NB4 (cell line): ENCODE data around the gene PIP5K1C.

Experiments used
- CTCF ChIP-seq: IDR thresholded peaks from one replicate; pipeline ENCODE4 v1.5.1; 2012; ENCODE audit warnings: low read depth, low read length
- MYC ChIP-seq: IDR thresholded peaks from 2 replicates; pipeline ENCODE4 v1.6.1; 2011; ENCODE audit warnings: low read depth, low read length
- POLR2A ChIP-seq: IDR thresholded peaks from 2 replicates; pipeline ENCODE4 v1.6.1; 2011; ENCODE audit warnings: mild to moderate bottlenecking; ENCODE audit not compliant: insufficient read length; ENCODE audit errors: extremely low read depth

DNA sequence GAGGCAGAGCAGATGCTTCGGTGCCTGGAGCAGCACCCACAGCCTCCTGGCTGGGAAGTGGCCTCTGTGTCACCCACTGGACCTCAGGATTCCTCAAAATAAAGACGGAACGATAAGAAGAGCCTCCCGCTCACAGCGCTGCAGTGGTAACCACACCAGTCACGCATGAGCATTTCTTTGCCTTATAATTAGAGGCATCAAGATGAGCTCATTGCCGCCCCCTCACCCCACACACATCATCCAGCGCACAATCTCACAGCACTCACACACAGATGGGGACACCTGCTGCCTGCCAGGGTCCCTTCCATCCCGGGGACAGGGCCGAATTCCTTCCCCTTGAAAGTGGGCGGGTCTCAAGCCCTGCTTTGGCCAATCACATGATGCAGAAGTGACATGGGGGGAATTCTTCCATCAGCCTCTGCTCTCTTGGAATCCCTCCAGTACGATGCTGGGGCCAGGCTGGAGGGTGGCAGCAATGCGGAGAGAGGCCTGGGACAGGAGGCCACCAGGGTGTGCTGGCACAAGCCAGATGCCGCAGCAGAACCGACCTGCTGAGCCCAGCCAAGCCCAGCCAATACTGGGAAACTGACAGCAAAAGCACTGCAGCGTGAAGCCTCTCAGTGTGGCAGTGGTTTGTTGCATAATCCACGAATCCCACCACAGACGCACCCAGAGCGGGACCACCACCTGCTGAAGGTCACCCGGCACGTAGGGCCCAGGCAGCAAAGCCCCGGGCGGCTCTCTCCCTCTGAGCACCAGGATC, 16.0 kb downstream of the PIP5K1C start:
- no peak for TF ChIP-seq CTCF
- TF ChIP-seq POLR2A: no peak
- TF ChIP-seq MYC: no peak
